PC-3 (cell line): Measurements from ENCODE around the gene BCL3. TPM values are rescaled to one million over a fixed set of nuclear protein-coding genes. Genes with fewer than 3 reads are reported as not detected.
"Not testable (repeated sequence)": the region's sequence is repeated elsewhere in the genome, so short reads cannot be mapped to it uniquely, and the experiment has no call there.

ENCODE experiments used
- ATAC-seq: fragments of 200-7000 bp; cut with Tn5 transposase; 2 replicates; pipeline ENCODE4 v1.9.1; 2020; ENCODE audit warnings: mild to moderate bottlenecking, moderate library complexity
- BruUV-seq: library from RNA; stranded (reverse); fragments of 400-500 nt; replicated peaks from 2 replicates; lab custom pipeline; 2021; lab: Mats Ljungman, UMichigan
- CTCF ChIA-PET: fragments of 300-600 bp; sonication (Branson Sonifier 250); formaldehyde crosslinking; loops from one replicate; lab custom pipeline; 2022; ENCODE audit warnings: antibody characterized with exemption; lab: Charles Lee
- POLR2A ChIA-PET: fragments of 300-600 bp; sonication (Branson Sonifier 250); formaldehyde crosslinking; loops from one replicate; lab custom pipeline; 2022; ENCODE audit warnings: antibody characterized with exemption; ENCODE audit not compliant: unreplicated experiment; lab: Charles Lee
- DNase-seq: peaks from one replicate; pipeline ENCODE4 v3.0.0-alpha.2; 2015
- H2AFZ ChIP-seq: fragments of 300-600 bp; sonication (generic); 2 replicates; pipeline ENCODE4 v1.6.0; 2016; ENCODE audit warnings: antibody characterized with exemption, low read length
- H3F3A ChIP-seq: fragments of 300-600 bp; sonication (generic); one replicate; pipeline ENCODE4 v1.6.0; 2017; ENCODE audit warnings: antibody characterized with exemption, low read length, control low read depth, mild to moderate bottlenecking; ENCODE audit not compliant: unreplicated experiment
- H3K27ac ChIP-seq: fragments of 300-600 bp; sonication (generic); 2 replicates; pipeline ENCODE4 v1.5.1; 2016; ENCODE audit warnings: mild to moderate bottlenecking, low read length
- H3K27me3 ChIP-seq: fragments of 300-600 bp; sonication (generic); 2 replicates; pipeline ENCODE4 v1.6.1; 2016; ENCODE audit warnings: low read length, mixed read lengths
- H3K36me3 ChIP-seq: fragments of 300-600 bp; sonication (generic); 2 replicates; pipeline ENCODE4 v1.6.1; 2016; ENCODE audit warnings: low read depth, mixed run types, low read length, mixed read lengths
- H3K4me1 ChIP-seq: fragments of 300-600 bp; sonication (generic); 2 replicates; pipeline ENCODE4 v1.5.1; 2016; ENCODE audit warnings: low read length; ENCODE audit not compliant: insufficient read depth
- H3K4me2 ChIP-seq: fragments of 300-600 bp; sonication (generic); 2 replicates; pipeline ENCODE4 v1.6.0; 2016; ENCODE audit warnings: low read length
- H3K4me3 ChIP-seq: fragments of 300-600 bp; sonication (generic); 2 replicates; pipeline ENCODE4 v1.5.1; 2016; ENCODE audit warnings: mild to moderate bottlenecking, low read length, mixed read lengths
- H3K79me2 ChIP-seq: fragments of 300-600 bp; sonication (generic); 2 replicates; pipeline ENCODE4 v1.6.1; 2017; ENCODE audit warnings: low read length, mixed read lengths
- H3K9ac ChIP-seq: fragments of 300-600 bp; sonication (generic); 2 replicates; pipeline ENCODE4 v1.6.0; 2016; ENCODE audit warnings: mild to moderate bottlenecking, low read length
- H3K9me2 ChIP-seq: fragments of 300-600 bp; sonication (generic); replicated peaks from 2 replicates; pipeline ENCODE4 v1.6.1; 2016; ENCODE audit warnings: mixed run types, low read length, mixed read lengths
- H3K9me3 ChIP-seq: fragments of 300-600 bp; sonication (generic); 2 replicates; pipeline ENCODE4 v1.6.1; 2016; ENCODE audit warnings: low read length, mixed read lengths
- H4K20me1 ChIP-seq: fragments of 300-600 bp; sonication (generic); 2 replicates; pipeline ENCODE4 v1.6.1; 2016; ENCODE audit warnings: low read length, mixed read lengths
- EZH2 ChIP-seq: fragments of 300-600 bp; sonication (generic); IDR thresholded peaks from one replicate; pipeline ENCODE4 v1.6.1; 2017; ENCODE audit warnings: antibody characterized with exemption, mild to moderate bottlenecking, low read length; ENCODE audit not compliant: unreplicated experiment
- EZH2phosphoT487 ChIP-seq: fragments of 300-600 bp; sonication (generic); IDR thresholded peaks from 2 replicates; pipeline ENCODE4 v1.6.1; 2018; ENCODE audit warnings: mild to moderate bottlenecking, antibody characterized with exemption, low read length, borderline replicate concordance
- intact Hi-C: fragments of 100-400 bp; cut with micrococcal nuclease; formaldehyde crosslinking; loops from 2 replicates; pipeline ENCODE4 v1.9.0; 2023
- total RNA-seq: library from RNA; depleted of rRNA; stranded (reverse); fragments of >200 nt; gene quantifications from 2 replicates; pipeline ENCODE4 v1.2.3, GENCODE V29; 2014
- TF ChIP-seq, protein P1 (sequence below): fragments of 300-600 bp; sonication (generic); conservative IDR thresholded peaks from 2 replicates; pipeline ENCODE4 v1.5.1; 2017; ENCODE audit warnings: antibody characterized with exemption, low read depth, mild to moderate bottlenecking, low read length

The BCL3 gene
- total RNA-seq, 1 experiment from 2014 or later = 25.5 TPM

DNA sequence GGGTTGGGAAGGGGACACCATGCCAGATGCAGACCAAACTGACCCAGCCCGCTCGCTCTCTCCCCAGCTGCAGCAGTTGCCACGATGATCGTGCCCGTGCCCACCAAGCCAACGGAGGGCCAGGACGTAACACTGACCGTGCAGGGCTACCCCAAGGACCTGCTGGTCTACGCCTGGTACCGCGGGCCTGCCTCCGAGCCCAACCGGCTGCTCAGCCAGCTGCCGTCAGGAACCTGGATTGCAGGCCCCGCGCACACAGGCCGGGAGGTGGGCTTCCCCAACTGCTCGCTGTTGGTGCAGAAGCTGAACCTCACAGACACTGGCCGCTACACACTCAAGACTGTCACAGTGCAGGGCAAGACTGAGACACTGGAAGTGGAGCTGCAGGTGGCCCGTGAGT, 40.7 kb upstream of the BCL3 start:
- intact Hi-C loops = no loop called here
- no peak overlapping the region for H2AFZ ChIP-seq
- no peak overlapping the region for H3K4me3 ChIP-seq
- TF ChIP-seq, protein P1, sequence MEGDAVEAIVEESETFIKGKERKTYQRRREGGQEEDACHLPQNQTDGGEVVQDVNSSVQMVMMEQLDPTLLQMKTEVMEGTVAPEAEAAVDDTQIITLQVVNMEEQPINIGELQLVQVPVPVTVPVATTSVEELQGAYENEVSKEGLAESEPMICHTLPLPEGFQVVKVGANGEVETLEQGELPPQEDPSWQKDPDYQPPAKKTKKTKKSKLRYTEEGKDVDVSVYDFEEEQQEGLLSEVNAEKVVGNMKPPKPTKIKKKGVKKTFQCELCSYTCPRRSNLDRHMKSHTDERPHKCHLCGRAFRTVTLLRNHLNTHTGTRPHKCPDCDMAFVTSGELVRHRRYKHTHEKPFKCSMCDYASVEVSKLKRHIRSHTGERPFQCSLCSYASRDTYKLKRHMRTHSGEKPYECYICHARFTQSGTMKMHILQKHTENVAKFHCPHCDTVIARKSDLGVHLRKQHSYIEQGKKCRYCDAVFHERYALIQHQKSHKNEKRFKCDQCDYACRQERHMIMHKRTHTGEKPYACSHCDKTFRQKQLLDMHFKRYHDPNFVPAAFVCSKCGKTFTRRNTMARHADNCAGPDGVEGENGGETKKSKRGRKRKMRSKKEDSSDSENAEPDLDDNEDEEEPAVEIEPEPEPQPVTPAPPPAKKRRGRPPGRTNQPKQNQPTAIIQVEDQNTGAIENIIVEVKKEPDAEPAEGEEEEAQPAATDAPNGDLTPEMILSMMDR = no peak
- TF ChIP-seq EZH2phosphoT487 (no peak), EZH2 (no peak)
- no peak for DNase-seq
- no peak overlapping the region for H3K27ac ChIP-seq
- H3K79me2 ChIP-seq = no peaks in the 10 kb centered on the region
- no peaks in the 10 kb centered on the region for H3F3A ChIP-seq
- no peak overlapping the region for H3K9ac ChIP-seq
- no peaks in the 10 kb centered on the region for H3K9me2 ChIP-seq
- ATAC-seq = no peak
- H3K27me3 ChIP-seq = no peaks in the 10 kb centered on the region
- no peaks in the 10 kb centered on the region for H3K36me3 ChIP-seq
- H4K20me1 ChIP-seq = no peaks in the 10 kb centered on the region
- H3K9me3 ChIP-seq = no peaks in the 10 kb centered on the region
- POLR2A ChIA-PET = no interaction called here
- CTCF ChIA-PET = no interaction called here
- H3K4me2 ChIP-seq = no peak overlapping the region
- BruUV-seq = no TSS peak
- H3K4me1 ChIP-seq = no peaks in the 10 kb centered on the region

DNA sequence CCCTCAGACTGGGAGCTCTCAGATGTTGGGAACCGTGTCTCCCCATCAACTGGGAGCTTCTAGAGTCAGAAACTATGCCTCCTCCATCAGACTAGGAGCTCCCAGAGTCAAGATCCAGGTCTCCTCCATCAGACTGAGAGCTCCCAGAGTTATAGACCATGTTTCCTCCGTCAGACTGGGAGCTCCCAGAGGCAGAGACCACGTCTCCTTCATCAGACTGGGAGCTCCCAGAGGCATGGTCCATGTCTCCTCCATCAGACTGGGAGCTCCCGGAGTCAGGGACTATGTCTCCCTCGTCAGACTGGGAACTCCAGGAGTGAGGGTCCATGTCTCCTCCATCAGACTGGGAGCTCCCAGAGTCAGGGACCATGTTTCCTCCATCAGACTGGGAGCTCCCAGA, 39.6 kb upstream of the BCL3 start:
- Histone ChIP-seq H4K20me1 (no peaks in the 10 kb centered on the region), H3K79me2 (no peaks in the 10 kb centered on the region), H3K9ac (no peak overlapping the region), H3F3A (no peaks in the 10 kb centered on the region), H3K4me1 (no peaks in the 10 kb centered on the region), H3K9me2 (no peaks in the 10 kb centered on the region), H3K4me2 (no peak overlapping the region), H3K9me3 (no peaks in the 10 kb centered on the region), H3K4me3 (no peak overlapping the region), H2AFZ (no peak overlapping the region), H3K27ac (no peak overlapping the region), H3K36me3 (no peaks in the 10 kb centered on the region), H3K27me3 (no peaks in the 10 kb centered on the region)
- ChIA-PET CTCF (no interaction called here), POLR2A (no interaction called here)
- intact Hi-C loops = no loop called here
- no peak for DNase-seq
- TF ChIP-seq, protein P1 = no peak
- no peak for TF ChIP-seq EZH2
- no peak for TF ChIP-seq EZH2phosphoT487
- ATAC-seq = no peak
- no TSS peak for BruUV-seq

- H3K4me2 ChIP-seq, H3K36me3 ChIP-seq, H4K20me1 ChIP-seq, ATAC-seq, H3F3A ChIP-seq, H3K27ac ChIP-seq, intact Hi-C loops, H3K4me3 ChIP-seq, DNase-seq, H2AFZ ChIP-seq, POLR2A ChIA-PET, BruUV-seq, H3K9ac ChIP-seq, H3K79me2 ChIP-seq, H3K9me2 ChIP-seq, H3K4me1 ChIP-seq, CTCF ChIA-PET, H3K27me3 ChIP-seq, H3K9me3 ChIP-seq: not testable (repeated sequence)
Observed at GRCh38 chr19:44709434-44710266, 38.9 kb upstream of the BCL3 start.
